HepG2 (cell line): ENCODE results near the gene GRM4. TPM values are rescaled to one million over a fixed set of nuclear protein-coding genes. Genes with fewer than 3 reads are reported as not detected.

Experiments
- ATF7-NPFF ChIP-seq: sonication (generic); formaldehyde crosslinking; IDR thresholded peaks from 2 replicates; pipeline ENCODE4 v1.8.1; 2023; ENCODE audit warnings: mild to moderate bottlenecking, low read depth, missing genetic modification reagents, moderate library complexity
- CBFB ChIP-seq: sonication (generic); formaldehyde crosslinking; IDR thresholded peaks from 2 replicates; pipeline ENCODE4 v1.4.0; 2020; ENCODE audit warnings: missing genetic modification reagents
- DZIP1 ChIP-seq: sonication (generic); formaldehyde crosslinking; IDR thresholded peaks from 2 replicates; pipeline ENCODE4 v1.5.0; 2020; ENCODE audit warnings: mild to moderate bottlenecking, missing genetic modification reagents
- GLI4 ChIP-seq: sonication (generic); formaldehyde crosslinking; IDR thresholded peaks from 2 replicates; pipeline ENCODE4 v1.5.1; 2020; ENCODE audit warnings: missing genetic modification reagents, mild to moderate bottlenecking, moderate library complexity, borderline replicate concordance
- HNRNPH1 ChIP-seq: fragments of 200-400 bp; formaldehyde crosslinking; optimal IDR thresholded peaks from 2 replicates; pipeline ENCODE3; 2017; ENCODE audit warnings: mild to moderate bottlenecking, low read depth, low read length
- HNRNPLL ChIP-seq: fragments of 200-400 bp; formaldehyde crosslinking; IDR thresholded peaks from 2 replicates; pipeline ENCODE4 v1.6.1; 2017; ENCODE audit warnings: mild to moderate bottlenecking, low read depth, low read length; ENCODE audit not compliant: poor library complexity, severe bottlenecking
- KDM5B ChIP-seq: sonication (generic); formaldehyde crosslinking; IDR thresholded peaks from 2 replicates; pipeline ENCODE4 v1.4.0; 2020; ENCODE audit warnings: missing genetic modification reagents, mild to moderate bottlenecking, borderline replicate concordance
- PATZ1 ChIP-seq: sonication (generic); formaldehyde crosslinking; IDR thresholded peaks from 2 replicates; pipeline ENCODE4 v1.4.0; 2020; ENCODE audit warnings: missing genetic modification reagents
- SNAPC2 ChIP-seq: sonication (generic); formaldehyde crosslinking; IDR thresholded peaks from 2 replicates; pipeline ENCODE4 v1.8.1; 2022; ENCODE audit warnings: mild to moderate bottlenecking, missing genetic modification reagents
- TFDP2 ChIP-seq: sonication (generic); formaldehyde crosslinking; IDR thresholded peaks from 2 replicates; pipeline ENCODE4 v1.4.0; 2020; ENCODE audit warnings: missing genetic modification reagents
- ZBTB7B ChIP-seq: sonication (generic); formaldehyde crosslinking; IDR thresholded peaks from 2 replicates; pipeline ENCODE4 v1.4.0; 2020; ENCODE audit warnings: missing genetic modification reagents
- ZNF142 ChIP-seq: sonication (generic); formaldehyde crosslinking; IDR thresholded peaks from 2 replicates; pipeline ENCODE4 v1.4.0; 2020; ENCODE audit warnings: missing genetic modification reagents
- ZNF501 ChIP-seq: sonication (generic); formaldehyde crosslinking; IDR thresholded peaks from 2 replicates; pipeline ENCODE4 v1.5.1; 2020; ENCODE audit warnings: mild to moderate bottlenecking, moderate library complexity, missing genetic modification reagents
- ZNF816 ChIP-seq: sonication (generic); formaldehyde crosslinking; IDR thresholded peaks from 2 replicates; pipeline ENCODE4 v1.8.0; 2022; ENCODE audit warnings: missing genetic modification reagents, mild to moderate bottlenecking, borderline replicate concordance
- ZNF850 ChIP-seq: sonication (generic); formaldehyde crosslinking; conservative IDR thresholded peaks from 2 replicates; pipeline ENCODE4 v1.9.0; 2021; ENCODE audit warnings: mild to moderate bottlenecking, missing genetic modification reagents
- ZSCAN21 ChIP-seq: sonication (generic); formaldehyde crosslinking; IDR thresholded peaks from 2 replicates; pipeline ENCODE4 v1.8.0; 2022; ENCODE audit warnings: mild to moderate bottlenecking, missing genetic modification reagents, moderate library complexity, borderline replicate concordance
- polyA plus RNA-seq, 8 experiments: library from polyadenylated mRNA; depleted of rRNA in 3 of 8; stranded (reverse) in 7 of 8; unstranded in 1 of 8; fragments of >200 nt; fragmentation: Illumina TruSeq in 4 of 8; extraction: Trizol in 4 of 8; gene quantifications; 2 replicates each; pipeline versions ENCODE4 v1.2.1 to v1.2.3, GENCODE V29; 2011 to 2016; ENCODE audit warnings: low read depth in 4 of 8, missing spikeins in 1 of 8, mixed read lengths in 1 of 8; ENCODE audit not compliant: insufficient read depth in 1 of 8
- total RNA-seq, 5 experiments: library from RNA; depleted of rRNA; stranded (reverse); fragments of >200 nt; fragmentation: Illumina TruSeq; extraction: Trizol; gene quantifications; 2 replicates each; pipeline ENCODE4 v1.2.3, GENCODE V29; 2016; ENCODE audit warnings: low read depth in 1 of 5

GRM4 gene
- total and polyA plus RNA-seq, 2 of the 13 experiments (the other 11 are each of a cell fraction or from before 2014, with no cell fraction given) = not detected

GRCh38 chr6:34154668-34155447 is 9.0 kb upstream of the GRM4 start (continued):
- no peak for TF ChIP-seq ZNF142
- peak; percentile 71; the same call in 1 of the 2 replicates for TF ChIP-seq TFDP2 (CRISPR knock-in tag)
- no peak for TF ChIP-seq ZBTB7B (CRISPR knock-in tag)
- 0 out of 2 replicates have a peak, but pooled peaks have one; percentile 45 for TF ChIP-seq SNAPC2
- peak; percentile 45; the same call in 1 of the 2 replicates for TF ChIP-seq KDM5B (CRISPR knock-in tag)
- TF ChIP-seq ZNF850 (CRISPR knock-in tag) = no peak
- peak; percentile 50; the same call in 1 of the 2 replicates for TF ChIP-seq PATZ1 (CRISPR knock-in tag)
- no peak for TF ChIP-seq ATF7-NPFF
- no peak for TF ChIP-seq HNRNPH1
- TF ChIP-seq ZNF816 (CRISPR knock-in tag) = no peak
- TF ChIP-seq DZIP1 (CRISPR knock-in tag) = no peak
- TF ChIP-seq ZNF501 = 0 out of 2 replicates have a peak, but pooled peaks have one; percentile 26
- TF ChIP-seq ZSCAN21 (CRISPR knock-in tag) = no peak
- no peak for TF ChIP-seq GLI4
- 0 out of 2 replicates have a peak, but pooled peaks have one; percentile 39 for TF ChIP-seq CBFB (CRISPR knock-in tag)
- peak; percentile 28 for TF ChIP-seq HNRNPLL
